ENCODE measurements around the gene SPOCK2. TPM values are rescaled to one million over a fixed set of nuclear protein-coding genes. Genes with fewer than 3 reads are reported as not detected.

SPOCK2 gene
- total RNA-seq, 4 donors from 2014 or later = 3.4 to 6.7 (median 5.3) TPM

DNA sequence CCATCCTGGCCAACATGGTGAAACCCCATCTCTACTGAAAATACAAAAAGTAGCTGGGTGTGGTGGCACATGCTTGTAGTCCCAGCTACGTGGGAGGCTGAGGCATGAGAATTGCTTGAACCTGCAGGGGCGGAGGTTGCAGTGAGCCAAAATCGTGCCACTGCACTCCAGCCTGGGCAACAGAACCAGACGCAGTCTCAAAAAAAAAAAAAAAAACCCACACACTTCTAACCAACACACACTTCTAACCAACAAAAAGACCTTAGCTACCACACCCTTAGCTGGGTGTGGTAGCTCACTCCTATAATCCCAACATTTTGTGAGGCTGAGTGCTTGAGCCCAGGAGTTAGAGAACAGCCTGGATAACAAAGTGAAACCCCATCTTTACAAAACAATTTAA is 33.9 kb upstream of the SPOCK2 start:
- Histone ChIP-seq H3K9me3 (no peaks in the 10 kb centered on the region), H3K4me3 (no peak overlapping the region), H3K27me3 (no peaks in the 10 kb centered on the region), H3K4me1 (peaks cover 0 to 7% of the 10 kb centered on the region in 2 donors), H3K27ac (no peak overlapping the region), H3K36me3 (no peaks in the 10 kb centered on the region)
- in situ Hi-C loops (cut with MboI; ENCODE audit: low sequenced_read_pairs in 4 of 4) = no loop called here
- intact Hi-C loops (cut with DNase I; ENCODE audit: low total_unique reads) = no loop called here
- TF ChIP-seq, protein P1, sequence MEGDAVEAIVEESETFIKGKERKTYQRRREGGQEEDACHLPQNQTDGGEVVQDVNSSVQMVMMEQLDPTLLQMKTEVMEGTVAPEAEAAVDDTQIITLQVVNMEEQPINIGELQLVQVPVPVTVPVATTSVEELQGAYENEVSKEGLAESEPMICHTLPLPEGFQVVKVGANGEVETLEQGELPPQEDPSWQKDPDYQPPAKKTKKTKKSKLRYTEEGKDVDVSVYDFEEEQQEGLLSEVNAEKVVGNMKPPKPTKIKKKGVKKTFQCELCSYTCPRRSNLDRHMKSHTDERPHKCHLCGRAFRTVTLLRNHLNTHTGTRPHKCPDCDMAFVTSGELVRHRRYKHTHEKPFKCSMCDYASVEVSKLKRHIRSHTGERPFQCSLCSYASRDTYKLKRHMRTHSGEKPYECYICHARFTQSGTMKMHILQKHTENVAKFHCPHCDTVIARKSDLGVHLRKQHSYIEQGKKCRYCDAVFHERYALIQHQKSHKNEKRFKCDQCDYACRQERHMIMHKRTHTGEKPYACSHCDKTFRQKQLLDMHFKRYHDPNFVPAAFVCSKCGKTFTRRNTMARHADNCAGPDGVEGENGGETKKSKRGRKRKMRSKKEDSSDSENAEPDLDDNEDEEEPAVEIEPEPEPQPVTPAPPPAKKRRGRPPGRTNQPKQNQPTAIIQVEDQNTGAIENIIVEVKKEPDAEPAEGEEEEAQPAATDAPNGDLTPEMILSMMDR (IDR thresholded peaks at IDR 0.05 in 4 of 5, conservative IDR thresholded peaks at IDR 0.05 in 1 of 5) = no peak
- TF ChIP-seq POLR2A (IDR thresholded peaks at IDR 0.05) = no peak
- DNase-seq = no peak
- ATAC-seq = no peak

DNA sequence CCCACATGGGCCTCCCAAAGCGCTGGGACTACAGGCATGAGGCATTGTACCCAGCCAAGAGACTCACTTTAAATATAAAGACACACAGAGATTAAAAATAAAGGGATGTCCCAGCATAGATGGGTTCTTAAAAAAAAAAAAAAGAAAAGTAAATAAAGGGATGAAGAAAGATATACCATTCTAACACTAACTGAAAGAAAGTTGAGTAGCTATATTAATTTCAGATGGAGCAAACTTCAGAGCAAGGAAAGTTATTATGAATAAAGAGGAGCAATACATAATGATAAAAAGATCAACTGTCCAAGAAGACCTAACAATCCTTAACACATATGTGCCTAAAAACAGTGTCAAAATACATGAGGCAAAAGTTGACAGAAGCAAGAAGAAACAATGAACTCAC is 33.0 kb upstream of the SPOCK2 start:
- no peaks in the 10 kb centered on the region for H3K36me3 ChIP-seq
- intact Hi-C loops (cut with DNase I; ENCODE audit: low total_unique reads) (no loop called here), in situ Hi-C loops (cut with MboI; ENCODE audit: low sequenced_read_pairs in 4 of 4) (no loop called here)
- DNase-seq (no peak), ATAC-seq (no peak)
- TF ChIP-seq POLR2A (IDR thresholded peaks at IDR 0.05) = no peak
- TF ChIP-seq, protein P1 (IDR thresholded peaks at IDR 0.05 in 4 of 5, conservative IDR thresholded peaks at IDR 0.05 in 1 of 5) = no peak
- H3K4me1 ChIP-seq = peaks cover 0 to 7% of the 10 kb centered on the region in 2 donors
- no peaks in the 10 kb centered on the region for H3K27me3 ChIP-seq
- no peak overlapping the region for H3K27ac ChIP-seq
- H3K4me3 ChIP-seq = no peak overlapping the region
- no peaks in the 10 kb centered on the region for H3K9me3 ChIP-seq

GRCh38 chr10:72116372-72116771 is 28.0 kb upstream of the SPOCK2 start:
- Histone ChIP-seq H3K27ac (no peak overlapping the region), H3K4me1 (no peaks in the 10 kb centered on the region), H3K9me3 (no peaks in the 10 kb centered on the region), H3K27me3 (no peaks in the 10 kb centered on the region), H3K36me3 (no peaks in the 10 kb centered on the region), H3K4me3 (no peak overlapping the region)
- DNase-seq = no peak
- in situ Hi-C loops (cut with MboI; ENCODE audit: low sequenced_read_pairs in 4 of 4) (no loop called here), intact Hi-C loops (cut with DNase I; ENCODE audit: low total_unique reads) (no loop called here)
- ATAC-seq = no peak
- TF ChIP-seq POLR2A (IDR thresholded peaks at IDR 0.05) = no peak
- TF ChIP-seq, protein P1 (IDR thresholded peaks at IDR 0.05 in 4 of 5, conservative IDR thresholded peaks at IDR 0.05 in 1 of 5) = no peak

DNA sequence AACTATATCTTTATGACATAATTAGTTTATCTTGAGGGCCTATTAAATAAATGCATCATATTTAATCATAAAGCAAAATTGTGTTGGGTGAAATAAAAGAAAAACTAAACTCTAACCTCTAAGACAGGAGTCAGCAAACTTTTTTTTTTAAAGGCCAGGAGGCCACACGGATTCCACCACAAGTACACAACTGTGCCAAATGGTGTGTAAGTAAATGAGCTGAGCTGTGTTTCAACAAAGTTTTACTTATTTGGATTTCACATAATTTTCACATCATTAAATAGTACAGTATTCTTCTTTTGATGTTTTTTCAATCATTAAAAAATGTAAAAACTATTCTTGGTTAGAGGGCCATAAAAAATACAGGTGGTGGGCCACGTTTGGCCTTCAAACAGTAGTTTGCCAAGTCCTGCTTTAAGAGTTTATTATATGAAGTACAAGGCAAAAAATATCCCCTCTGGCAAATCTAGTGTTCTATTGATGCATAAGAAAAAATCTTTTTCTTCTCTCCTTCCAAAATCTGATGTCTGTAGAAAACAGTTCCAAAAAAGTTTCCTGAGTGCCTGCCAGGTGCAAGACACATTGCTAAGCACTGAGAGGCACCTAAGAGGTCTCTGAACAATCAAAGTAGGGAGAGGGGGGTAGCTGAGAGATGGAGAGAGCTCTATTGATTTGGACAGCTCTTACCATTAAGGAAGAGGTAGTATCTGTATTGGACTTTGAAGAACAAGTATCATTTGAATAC is 26.5 kb upstream of the SPOCK2 start:
- Histone ChIP-seq H3K4me1 (no peaks in the 10 kb centered on the region), H3K27ac (no peak overlapping the region), H3K36me3 (no peaks in the 10 kb centered on the region), H3K9me3 (no peaks in the 10 kb centered on the region), H3K27me3 (no peaks in the 10 kb centered on the region), H3K4me3 (no peak overlapping the region)
- in situ Hi-C loops (cut with MboI; ENCODE audit: low sequenced_read_pairs in 4 of 4) (no loop called here), intact Hi-C loops (cut with DNase I; ENCODE audit: low total_unique reads) (no loop called here)
- ATAC-seq = no peak
- TF ChIP-seq POLR2A (IDR thresholded peaks at IDR 0.05) = no peak
- TF ChIP-seq, protein P1 (IDR thresholded peaks at IDR 0.05 in 4 of 5, conservative IDR thresholded peaks at IDR 0.05 in 1 of 5) = no peak
- DNase-seq = no peak

Data from gastrocnemius medialis (tissue), 4 donors.